ENCODE data around the gene FKBP1A. TPM values are rescaled to one million over a fixed set of nuclear protein-coding genes. Genes with fewer than 3 reads are reported as not detected.

Gene FKBP1A
- total and polyA plus RNA-seq, 12 donors, result 51.7 to 917 (median 137) TPM

DNA sequence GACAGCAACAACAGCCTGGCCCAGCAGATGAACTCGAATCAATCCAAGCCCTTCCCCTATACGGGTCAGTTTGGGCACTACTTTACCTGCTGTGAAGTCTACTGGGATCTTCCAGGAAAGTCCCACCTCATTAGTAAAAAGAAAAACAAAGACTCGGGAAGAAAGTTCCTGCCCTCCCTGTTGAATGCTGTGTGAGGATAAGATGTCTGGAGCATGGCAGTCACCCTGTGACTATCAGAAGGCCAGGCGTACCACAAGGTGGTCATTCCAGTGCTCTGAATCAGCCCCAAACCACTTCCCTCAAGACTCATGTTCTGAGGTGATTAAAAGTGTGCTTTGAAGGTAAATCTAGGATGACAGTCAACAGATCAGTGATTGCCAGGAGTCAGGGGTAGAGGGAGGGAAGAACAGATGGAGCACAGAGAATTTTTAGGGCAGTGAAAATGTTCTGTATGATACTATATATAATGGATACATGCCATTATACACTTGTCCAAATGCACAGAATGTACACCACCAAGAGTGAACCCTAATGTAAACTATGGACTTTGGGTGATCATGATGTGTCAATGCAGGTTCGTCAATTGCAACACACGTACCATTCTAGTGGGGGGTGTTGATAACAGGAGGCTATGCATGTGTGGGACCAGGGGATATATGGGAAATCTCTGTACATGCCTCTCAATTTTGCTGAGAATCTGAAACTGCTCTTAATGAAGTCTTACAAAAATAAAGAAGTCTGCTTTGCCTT lies 14.7 kb downstream of the FKBP1A start:
- DNase-seq, result no peak
- intact Hi-C loops (cut with DNase I), result no loop called here
- H3K27ac ChIP-seq, result peak overlapping the region in 2 of 5 donors; percentile 56 to 65
- TF ChIP-seq POLR2A (IDR thresholded peaks at IDR 0.05), result no peak
- TF ChIP-seq, protein P1, sequence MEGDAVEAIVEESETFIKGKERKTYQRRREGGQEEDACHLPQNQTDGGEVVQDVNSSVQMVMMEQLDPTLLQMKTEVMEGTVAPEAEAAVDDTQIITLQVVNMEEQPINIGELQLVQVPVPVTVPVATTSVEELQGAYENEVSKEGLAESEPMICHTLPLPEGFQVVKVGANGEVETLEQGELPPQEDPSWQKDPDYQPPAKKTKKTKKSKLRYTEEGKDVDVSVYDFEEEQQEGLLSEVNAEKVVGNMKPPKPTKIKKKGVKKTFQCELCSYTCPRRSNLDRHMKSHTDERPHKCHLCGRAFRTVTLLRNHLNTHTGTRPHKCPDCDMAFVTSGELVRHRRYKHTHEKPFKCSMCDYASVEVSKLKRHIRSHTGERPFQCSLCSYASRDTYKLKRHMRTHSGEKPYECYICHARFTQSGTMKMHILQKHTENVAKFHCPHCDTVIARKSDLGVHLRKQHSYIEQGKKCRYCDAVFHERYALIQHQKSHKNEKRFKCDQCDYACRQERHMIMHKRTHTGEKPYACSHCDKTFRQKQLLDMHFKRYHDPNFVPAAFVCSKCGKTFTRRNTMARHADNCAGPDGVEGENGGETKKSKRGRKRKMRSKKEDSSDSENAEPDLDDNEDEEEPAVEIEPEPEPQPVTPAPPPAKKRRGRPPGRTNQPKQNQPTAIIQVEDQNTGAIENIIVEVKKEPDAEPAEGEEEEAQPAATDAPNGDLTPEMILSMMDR (IDR thresholded peaks at IDR 0.05), result no peak
- WGBS, 4 donors, result 65 to 73% (median 69%) methylated on average over 6 of the region's 6 CpGs
- H3K4me3 ChIP-seq, result no peak overlapping the region
- H3K9me3 ChIP-seq (replicated peaks in 1 of 3), result no peaks in the 10 kb centered on the region
- no peaks in the 10 kb centered on the region for H3K27me3 ChIP-seq
- peaks cover 35 to 82% of the 10 kb centered on the region in 2 donors for H3K4me1 ChIP-seq (replicated peaks in 1 of 2)
- peaks cover 0 to 6% of the 10 kb centered on the region in 2 donors for H3K36me3 ChIP-seq (replicated peaks in 1 of 2)

DNA sequence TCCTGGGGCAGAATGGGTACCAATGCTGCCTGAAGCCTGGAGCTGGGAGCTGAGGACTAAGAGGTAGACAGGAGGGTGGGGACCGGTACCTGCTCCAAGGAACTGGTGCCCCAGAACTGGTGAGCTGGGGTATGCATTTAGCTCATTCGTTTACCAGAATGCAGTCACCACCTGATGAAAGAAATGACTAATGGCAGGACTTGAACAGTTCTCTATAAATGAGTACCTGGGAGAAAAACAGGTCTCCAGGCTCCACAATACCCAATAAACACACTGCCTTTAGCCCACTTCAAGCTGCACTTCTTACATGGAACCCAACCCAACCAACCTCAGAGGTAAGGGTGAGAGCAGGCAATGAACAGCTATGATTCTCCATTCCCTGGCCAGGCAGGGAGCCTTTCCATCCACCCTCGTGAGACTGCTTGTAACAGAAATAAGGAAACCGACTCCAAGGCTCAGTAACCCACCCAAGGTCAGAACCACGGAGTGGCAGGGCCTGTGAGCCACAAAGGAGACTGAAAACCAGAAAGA lies 15.4 kb downstream of the FKBP1A start:
- Histone ChIP-seq H3K9me3 (replicated peaks in 1 of 3) (no peaks in the 10 kb centered on the region), H3K27me3 (no peaks in the 10 kb centered on the region), H3K27ac (peak overlapping the region in 2 of 5 donors; percentile 56 to 65), H3K4me3 (no peak overlapping the region), H3K4me1 (replicated peaks in 1 of 2) (peaks cover 28 to 77% of the 10 kb centered on the region in 2 donors), H3K36me3 (replicated peaks in 1 of 2) (peaks cover 0 to 12% of the 10 kb centered on the region in 2 donors)
- 44 to 56% (median 47%) methylated on average over 5 of the region's 5 CpGs for WGBS, 4 donors
- no peak for DNase-seq
- intact Hi-C loops (cut with DNase I), result no loop called here
- TF ChIP-seq, protein P1 (IDR thresholded peaks at IDR 0.05), result no peak
- no peak for TF ChIP-seq POLR2A (IDR thresholded peaks at IDR 0.05)

GRCh38 chr20:1376408-1377270 lies 16.2 kb downstream of the FKBP1A start:
- no peak for DNase-seq
- no peak for TF ChIP-seq POLR2A (IDR thresholded peaks at IDR 0.05)
- TF ChIP-seq, protein P1 (IDR thresholded peaks at IDR 0.05), result no peak
- H3K27ac ChIP-seq, result peak overlapping the region in 2 of 5 donors; percentile 65 to 71
- intact Hi-C loops (cut with DNase I), result no loop called here
- H3K9me3 ChIP-seq (replicated peaks in 1 of 3), result no peaks in the 10 kb centered on the region
- no peak overlapping the region for H3K4me3 ChIP-seq
- peaks cover 0 to 20% of the 10 kb centered on the region in 2 donors for H3K36me3 ChIP-seq (replicated peaks in 1 of 2)
- no peaks in the 10 kb centered on the region for H3K27me3 ChIP-seq
- H3K4me1 ChIP-seq (replicated peaks in 1 of 2), result peaks cover 20 to 72% of the 10 kb centered on the region in 2 donors
- 69 to 75% (median 71%) methylated on average over 7 of the region's 7 CpGs for WGBS, 4 donors

- no peak for DNase-seq
- Histone ChIP-seq H3K36me3 (replicated peaks in 1 of 2) (peaks cover 0 to 25% of the 10 kb centered on the region in 2 donors), H3K4me1 (replicated peaks in 1 of 2) (peaks cover 22 to 72% of the 10 kb centered on the region in 2 donors), H3K27me3 (no peaks in the 10 kb centered on the region), H3K9me3 (replicated peaks in 1 of 3) (no peaks in the 10 kb centered on the region), H3K27ac (peak overlapping the region in 2 of 5 donors; percentile 65 to 71), H3K4me3 (no peak overlapping the region)
- intact Hi-C loops (cut with DNase I), result no loop called here
- TF ChIP-seq POLR2A (IDR thresholded peaks at IDR 0.05), result no peak
- WGBS, 4 donors, result 66 to 92% (median 82%) methylated on average over 1 of the region's 1 CpG
Observed at GRCh38 chr20:1376007-1376406, 16.8 kb downstream of the FKBP1A start.

All from adrenal gland (tissue), 12 donors.